ENCODE measurements around the gene SSPN. TPM values are rescaled to one million over a fixed set of nuclear protein-coding genes. Genes with fewer than 3 reads are reported as not detected.
"Not testable (repeated sequence)": the region's sequence is repeated elsewhere in the genome, so short reads cannot be mapped to it uniquely, and the experiment has no call there.

SSPN gene
- total and polyA plus RNA-seq, 5 experiments from 2014 or later = 0.27 TPM; not detected in 4

DNA sequence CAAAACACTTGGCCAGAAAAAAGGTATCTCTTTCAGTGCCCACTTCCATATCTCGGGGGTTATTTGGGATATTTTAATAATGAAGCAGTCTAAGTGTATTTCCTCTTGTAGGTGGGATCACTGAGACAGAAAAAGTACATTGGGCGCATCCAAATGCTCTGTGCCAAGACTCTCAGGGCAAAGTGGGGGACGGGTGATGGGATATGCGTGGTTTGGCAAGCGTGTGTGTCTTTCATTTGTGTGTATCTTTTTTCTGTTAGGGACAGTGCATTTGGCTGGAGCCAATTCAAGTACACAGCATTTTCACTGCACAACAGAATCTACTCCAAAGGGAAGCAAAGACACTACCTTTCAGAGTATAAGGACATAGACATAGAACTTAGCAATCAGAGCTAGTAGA is 29.3 kb downstream of the SSPN start:
- no peak overlapping the region for H3K4me3 Mint-ChIP-seq
- H3K4me1 Mint-ChIP-seq = peaks cover 0 to 5% (median 0%) of the 10 kb centered on the region in 4 donors
- peaks cover 0 to 3% (median 0%) of the 10 kb centered on the region in 9 donors for H3K9me3 Mint-ChIP-seq
- H3K27ac Mint-ChIP-seq = no peak overlapping the region
- ATAC-seq (no peak), DNase-seq (no peak)
- POLR2A ChIA-PET = no interaction called here
- H3K27me3 Mint-ChIP-seq = peaks cover 21 to 33% (median 31%) of the 10 kb centered on the region in 5 donors
- H3K36me3 Mint-ChIP-seq = peaks cover 0 to 4% (median 0%) of the 10 kb centered on the region in 3 donors

DNA sequence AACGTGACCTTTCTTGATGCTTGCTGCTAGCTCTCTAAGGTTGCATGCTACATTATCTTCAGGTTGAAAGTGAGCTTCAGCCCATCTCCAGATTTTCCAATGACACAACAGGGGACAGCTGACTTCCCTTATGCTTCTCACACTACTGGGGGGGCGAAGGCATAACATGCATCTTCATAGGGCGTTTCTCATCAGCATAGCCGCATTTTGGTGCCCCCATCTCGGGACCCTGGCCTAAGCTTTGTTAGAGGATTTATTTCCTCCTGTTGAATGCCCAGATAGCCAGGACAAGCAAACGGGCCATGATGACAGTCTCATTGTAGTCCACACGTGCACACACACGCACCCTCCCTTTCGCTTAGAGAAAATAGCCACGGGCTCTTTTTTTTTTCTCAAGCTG is 30.7 kb downstream of the SSPN start:
- Mint-ChIP-seq H3K36me3 (peaks cover 0 to 4% (median 0%) of the 10 kb centered on the region in 3 donors), H3K27me3 (peaks cover 21 to 31% (median 30%) of the 10 kb centered on the region in 5 donors), H3K4me3 (no peak overlapping the region), H3K27ac (no peak overlapping the region), H3K4me1 (peaks cover 0 to 5% (median 0%) of the 10 kb centered on the region in 4 donors), H3K9me3 (peaks cover 0 to 3% (median 0%) of the 10 kb centered on the region in 9 donors)
- DNase-seq (no peak), ATAC-seq (no peak)
- POLR2A ChIA-PET = no interaction called here

DNA sequence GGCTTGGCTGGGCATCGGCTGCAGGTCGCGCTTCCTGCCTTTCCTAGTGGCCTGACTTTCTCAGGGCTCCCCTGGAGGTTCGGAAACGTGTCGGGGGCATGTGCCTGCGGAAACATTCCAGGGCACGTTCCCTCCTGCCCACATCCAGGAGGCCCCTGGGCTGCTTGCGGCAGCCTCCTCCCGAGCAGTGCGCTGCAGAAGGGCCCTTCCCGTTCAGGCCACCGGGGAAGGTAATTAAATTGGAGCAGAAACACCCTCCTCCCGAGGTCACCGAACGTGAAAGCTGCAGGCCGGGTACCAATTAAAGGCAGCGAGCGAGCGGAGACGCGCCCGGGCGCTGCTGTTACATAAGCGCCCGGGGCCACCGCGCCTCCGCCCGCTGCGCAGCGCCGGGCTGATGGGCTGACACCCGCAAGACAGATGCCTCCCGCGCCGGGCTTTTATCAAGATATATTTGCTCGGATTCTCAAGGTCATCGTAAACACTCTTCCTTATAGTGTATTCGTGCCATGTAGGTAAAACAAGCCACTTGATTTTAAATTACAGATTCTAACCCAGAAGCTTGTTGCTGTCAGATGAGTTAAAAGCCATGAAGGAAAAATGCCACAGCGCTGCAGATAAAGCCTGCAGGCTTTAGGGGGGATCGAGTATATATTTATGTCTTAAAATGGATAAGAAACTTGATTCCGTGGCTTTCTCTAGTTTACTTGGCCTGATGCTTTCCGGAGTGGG is 31.4 kb downstream of the SSPN start:
- peaks cover 21 to 37% (median 30%) of the 10 kb centered on the region in 5 donors for H3K27me3 Mint-ChIP-seq

DNA sequence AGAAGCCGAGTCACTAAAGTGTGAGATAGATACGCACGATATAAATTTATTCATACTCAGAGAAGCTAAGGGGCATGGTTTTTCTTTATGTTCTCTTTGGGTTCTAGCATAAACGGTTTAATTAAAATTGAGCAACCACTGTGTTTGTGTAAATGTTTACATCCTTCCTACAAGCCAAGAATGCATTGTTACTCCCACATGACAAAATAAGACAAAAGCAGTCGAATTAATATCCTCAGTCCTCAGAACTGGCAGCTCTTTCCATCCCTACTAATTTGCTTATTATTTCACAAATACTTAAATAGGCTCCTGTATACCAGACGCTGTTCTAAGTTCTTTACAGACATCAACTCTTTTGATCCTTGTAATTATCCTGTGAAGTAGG is 32.0 kb downstream of the SSPN start:
- no peak for DNase-seq
- POLR2A ChIA-PET = no interaction called here
- no peak for ATAC-seq
- peaks cover 0 to 5% (median 0%) of the 10 kb centered on the region in 4 donors for H3K4me1 Mint-ChIP-seq
- no peak overlapping the region for H3K4me3 Mint-ChIP-seq
- H3K27ac Mint-ChIP-seq = no peak overlapping the region
- peaks cover 21 to 37% (median 30%) of the 10 kb centered on the region in 5 donors for H3K27me3 Mint-ChIP-seq
- peaks cover 0 to 4% (median 0%) of the 10 kb centered on the region in 3 donors for H3K36me3 Mint-ChIP-seq
- peaks cover 0 to 3% (median 0%) of the 10 kb centered on the region in 9 donors for H3K9me3 Mint-ChIP-seq

More for the DNA sequence above, 31.4 kb downstream of the SSPN start:
- Mint-ChIP-seq H3K4me1 (peaks cover 0 to 5% (median 0%) of the 10 kb centered on the region in 4 donors), H3K27ac (no peak overlapping the region), H3K9me3 (peaks cover 0 to 3% (median 0%) of the 10 kb centered on the region in 9 donors), H3K4me3 (peak overlapping the region in 1 of 10 donors; percentile 10), H3K36me3 (peaks cover 0 to 4% (median 0%) of the 10 kb centered on the region in 3 donors)
- POLR2A ChIA-PET = no interaction called here
- ATAC-seq (no peak), DNase-seq (no peak)

DNA sequence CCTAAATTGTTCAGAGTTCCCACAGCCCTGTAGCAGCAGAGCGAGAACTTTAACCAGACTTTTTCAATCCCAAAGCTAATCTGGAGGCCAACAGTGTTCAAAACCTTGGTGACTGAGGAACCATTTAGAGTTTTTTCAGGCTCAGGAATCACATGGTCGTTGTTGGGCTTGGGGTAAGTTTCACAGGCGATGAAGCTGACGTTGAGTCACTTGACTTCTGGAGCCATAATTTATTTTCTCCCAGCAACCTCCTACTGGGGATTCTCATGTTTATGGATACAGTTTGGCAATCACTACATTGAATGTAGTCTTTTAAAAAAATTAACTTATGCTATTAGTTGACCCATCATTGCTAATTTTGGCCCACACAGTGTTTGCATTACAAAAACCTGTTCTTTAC is 34.5 kb downstream of the SSPN start:
- H3K4me3 Mint-ChIP-seq = no peak overlapping the region
- H3K27ac Mint-ChIP-seq = no peak overlapping the region
- POLR2A ChIA-PET = no interaction called here
- ATAC-seq = no peak
- peaks cover 0 to 3% (median 0%) of the 10 kb centered on the region in 9 donors for H3K9me3 Mint-ChIP-seq
- H3K36me3 Mint-ChIP-seq = peaks cover 0 to 4% (median 0%) of the 10 kb centered on the region in 3 donors
- DNase-seq = no peak
- H3K27me3 Mint-ChIP-seq = peaks cover 17 to 37% (median 24%) of the 10 kb centered on the region in 5 donors
- H3K4me1 Mint-ChIP-seq = peaks cover 0 to 5% (median 0%) of the 10 kb centered on the region in 4 donors

DNA sequence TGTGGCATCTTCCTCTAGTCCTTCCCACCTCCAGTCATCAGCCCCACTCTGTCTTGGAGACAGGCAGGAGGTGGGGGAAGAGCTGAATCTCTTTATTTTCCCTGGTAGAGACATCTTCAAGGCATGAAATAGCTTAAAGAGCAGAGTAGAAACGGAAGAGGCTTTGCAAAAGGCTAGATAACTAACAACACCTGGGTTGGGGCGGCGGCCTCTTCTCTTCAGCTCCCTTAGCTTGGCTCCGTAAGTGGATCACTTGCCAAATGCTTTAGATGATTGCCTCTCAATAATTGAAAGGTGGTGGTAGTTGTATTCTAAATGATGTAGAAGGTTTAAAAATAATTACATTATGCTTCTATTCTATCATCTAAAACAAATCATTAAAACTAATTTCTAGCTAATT is 36.1 kb downstream of the SSPN start:
- Mint-ChIP-seq H3K36me3 (peaks cover 0 to 4% (median 0%) of the 10 kb centered on the region in 3 donors), H3K9me3 (peaks cover 0 to 3% (median 0%) of the 10 kb centered on the region in 9 donors), H3K27ac (no peak overlapping the region), H3K27me3 (peaks cover 15 to 28% (median 16%) of the 10 kb centered on the region in 5 donors), H3K4me1 (peaks cover 0 to 5% (median 0%) of the 10 kb centered on the region in 4 donors), H3K4me3 (no peak overlapping the region)
- POLR2A ChIA-PET = no interaction called here
- no peak for ATAC-seq
- no peak for DNase-seq

DNA sequence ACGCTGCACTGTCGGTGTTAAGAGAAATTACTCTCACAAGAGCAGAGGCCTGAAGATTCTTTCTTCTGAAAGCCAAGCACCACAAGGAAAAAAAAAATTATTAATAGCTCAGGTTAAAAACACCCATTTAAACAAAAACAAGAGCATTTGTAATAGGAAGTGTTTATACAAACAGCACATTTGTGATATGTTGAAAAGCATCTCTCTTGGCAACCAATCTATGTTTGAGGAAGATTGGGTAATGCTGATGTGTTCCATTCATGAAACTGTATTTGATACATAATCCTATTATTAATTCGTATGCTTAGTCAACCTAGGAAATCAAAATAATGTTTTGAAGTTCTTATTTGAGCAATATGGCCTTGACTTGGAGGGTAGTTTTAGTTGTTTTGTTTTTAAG is 36.5 kb downstream of the SSPN start:
- H3K27me3 Mint-ChIP-seq = peaks cover 14 to 24% (median 16%) of the 10 kb centered on the region in 5 donors
- peaks cover 0 to 5% (median 0%) of the 10 kb centered on the region in 4 donors for H3K4me1 Mint-ChIP-seq
- POLR2A ChIA-PET = no interaction called here
- peaks cover 0 to 4% (median 0%) of the 10 kb centered on the region in 3 donors for H3K36me3 Mint-ChIP-seq
- peaks cover 0 to 3% (median 0%) of the 10 kb centered on the region in 9 donors for H3K9me3 Mint-ChIP-seq
- no peak for DNase-seq
- no peak overlapping the region for H3K27ac Mint-ChIP-seq
- H3K4me3 Mint-ChIP-seq = no peak overlapping the region
- no peak for ATAC-seq

DNA sequence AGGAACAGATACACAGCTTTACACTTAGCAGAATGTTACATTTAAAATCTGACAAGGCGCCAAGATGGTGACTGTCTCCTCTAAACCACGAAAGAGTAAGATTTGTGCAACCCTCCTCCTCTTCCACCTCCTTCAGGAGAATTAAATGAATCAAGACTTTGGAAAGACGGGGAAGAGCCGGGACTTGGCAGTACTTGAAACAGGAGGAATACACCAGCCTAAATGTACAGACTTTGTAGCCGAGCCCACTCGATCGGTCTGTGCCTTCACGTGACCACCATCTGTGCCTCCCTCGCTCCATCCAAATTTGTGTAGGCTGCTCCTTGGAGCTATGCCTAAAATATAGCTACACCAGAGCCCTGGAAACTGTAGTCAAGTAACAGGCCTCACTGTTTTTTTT is 38.3 kb downstream of the SSPN start:
- no peak for ATAC-seq
- H3K4me3 Mint-ChIP-seq = no peak overlapping the region

DNA sequence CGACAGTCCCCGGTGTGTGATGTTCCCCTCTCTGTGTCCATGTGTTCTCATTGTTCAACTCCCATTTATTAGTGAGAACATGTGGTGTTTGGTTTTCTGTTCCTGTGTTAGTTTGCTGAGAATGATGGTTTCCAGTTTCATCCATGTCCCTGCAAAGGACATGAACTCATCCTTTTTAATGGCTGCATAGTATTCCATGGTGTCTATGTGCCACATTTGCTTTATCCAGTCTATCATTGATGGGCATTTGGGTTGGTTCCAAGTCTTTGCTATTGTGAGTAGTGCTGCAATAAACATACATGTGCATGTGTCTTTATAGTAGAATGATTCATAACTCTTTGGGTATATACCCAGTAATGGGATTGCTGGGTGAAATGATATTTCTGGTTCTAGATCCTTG is 40.1 kb downstream of the SSPN start:
- H3K36me3 Mint-ChIP-seq, H3K4me1 Mint-ChIP-seq, H3K4me3 Mint-ChIP-seq, H3K27ac Mint-ChIP-seq, POLR2A ChIA-PET, H3K9me3 Mint-ChIP-seq, DNase-seq, ATAC-seq: not testable (repeated sequence)
- peaks cover 1 to 26% (median 11%) of the 10 kb centered on the region in 5 donors for H3K27me3 Mint-ChIP-seq

More for the DNA sequence above, 38.3 kb downstream of the SSPN start:
- peaks cover 0 to 3% (median 0%) of the 10 kb centered on the region in 9 donors for H3K9me3 Mint-ChIP-seq
- DNase-seq = no peak
- H3K4me1 Mint-ChIP-seq = no peaks in the 10 kb centered on the region
- peaks cover 6 to 12% (median 7%) of the 10 kb centered on the region in 5 donors for H3K27me3 Mint-ChIP-seq
- POLR2A ChIA-PET = no interaction called here
- H3K36me3 Mint-ChIP-seq = peaks cover 0 to 4% (median 0%) of the 10 kb centered on the region in 3 donors
- H3K27ac Mint-ChIP-seq = no peak overlapping the region

DNA sequence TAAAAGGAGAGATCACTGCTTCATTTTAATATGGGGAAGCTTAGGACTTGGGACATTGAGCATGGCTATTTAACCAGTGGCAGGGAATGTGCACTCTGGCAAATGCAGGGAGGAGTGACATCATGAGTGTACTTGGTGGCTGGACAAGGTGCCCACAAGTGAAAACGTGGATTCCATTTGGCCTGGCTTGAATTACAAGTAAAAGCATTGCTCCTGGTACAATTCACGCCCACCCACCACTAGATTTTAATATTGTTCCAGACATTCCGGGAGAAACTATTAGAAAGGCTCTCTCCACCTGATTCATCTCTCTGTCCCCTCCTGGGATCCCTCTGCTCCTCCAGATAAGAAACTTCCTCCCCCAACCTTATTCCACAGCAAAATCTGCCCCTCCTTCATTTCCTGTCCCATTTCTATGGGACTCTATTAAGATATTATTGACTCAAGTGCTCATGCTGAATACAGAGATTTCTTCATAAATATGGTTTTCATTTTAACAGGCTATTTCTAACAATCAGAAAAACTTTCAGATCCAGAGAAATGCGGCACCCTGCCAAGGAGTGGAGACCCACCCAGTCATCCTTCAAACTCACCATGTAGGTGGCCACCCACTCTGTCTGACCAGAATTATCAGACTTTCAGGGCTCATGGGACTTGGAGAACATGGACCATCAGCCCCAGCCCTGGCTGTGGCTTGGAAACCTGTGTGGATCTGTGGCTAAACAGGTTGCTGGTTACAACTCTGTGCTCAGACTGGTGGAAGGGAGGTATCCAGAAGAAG is 43.2 kb downstream of the SSPN start:
- POLR2A ChIA-PET = no interaction called here
- peaks cover 0 to 2% (median 0%) of the 10 kb centered on the region in 9 donors for H3K9me3 Mint-ChIP-seq
- ATAC-seq (no peak), DNase-seq (no peak)
- no peaks in the 10 kb centered on the region for H3K4me1 Mint-ChIP-seq
- H3K4me3 Mint-ChIP-seq = no peak overlapping the region
- H3K27ac Mint-ChIP-seq = peak overlapping the region in 1 of 10 donors; percentile 18
- peaks cover 3 to 17% (median 15%) of the 10 kb centered on the region in 5 donors for H3K27me3 Mint-ChIP-seq
- H3K36me3 Mint-ChIP-seq = no peaks in the 10 kb centered on the region

DNA sequence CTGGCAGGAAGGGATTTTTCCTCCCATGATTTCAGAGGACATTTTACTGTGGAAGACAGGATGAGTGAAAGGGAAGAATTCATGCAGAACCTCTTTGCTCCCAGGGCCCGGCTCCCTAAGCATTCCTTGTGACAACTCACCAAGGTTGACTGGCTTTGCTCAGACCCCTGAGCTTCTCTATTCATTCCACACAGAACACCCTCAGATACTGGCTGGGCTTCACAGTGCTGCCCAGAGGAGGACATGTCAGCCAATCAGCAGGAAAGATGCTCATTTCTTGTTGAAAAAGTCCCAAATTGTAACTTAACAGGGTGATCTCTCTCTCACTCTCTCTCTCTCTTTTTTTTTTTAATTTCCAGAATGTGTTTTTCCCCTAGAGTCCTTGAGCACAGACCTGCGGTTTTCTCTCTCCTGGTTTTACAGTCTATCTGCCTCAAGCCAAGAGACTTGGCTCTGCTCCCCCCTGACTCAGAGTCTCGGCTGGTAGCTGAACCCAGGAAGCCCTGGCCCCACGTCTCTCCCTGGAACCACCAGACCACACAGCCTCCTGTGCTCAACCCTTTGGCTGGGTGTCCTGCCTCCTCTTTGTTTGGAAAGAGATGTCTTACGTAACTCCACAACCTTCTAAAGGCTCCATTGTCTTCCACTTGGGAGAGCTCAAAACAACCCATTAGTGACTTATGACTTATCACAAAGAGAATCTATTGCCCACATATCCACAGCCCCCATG is 43.9 kb downstream of the SSPN start:
- Mint-ChIP-seq H3K36me3 (no peaks in the 10 kb centered on the region), H3K4me3 (no peak overlapping the region), H3K4me1 (no peaks in the 10 kb centered on the region), H3K27ac (no peak overlapping the region), H3K27me3 (peaks cover 3 to 17% (median 15%) of the 10 kb centered on the region in 5 donors), H3K9me3 (peaks cover 0 to 2% (median 0%) of the 10 kb centered on the region in 9 donors)
- ATAC-seq = no peak
- no peak for DNase-seq
- POLR2A ChIA-PET = no interaction called here

Measured in naive thymus-derived CD8-positive, alpha-beta T cell (primary cell).